Epithelial cell of esophagus (primary cell): Measurements from ENCODE around the gene CCDC191.

Experiments used
- DNase-seq: peaks from one replicate; pipeline ENCODE4 v3.0.0; 2010; ENCODE audit warnings: low read depth
- H3K4me3 ChIP-seq: 2 replicates; pipeline ENCODE4 v1.5.1; 2011; ENCODE audit warnings: mild to moderate bottlenecking, low read length, control low read depth
- CTCF ChIP-seq: IDR thresholded peaks from 2 replicates; pipeline ENCODE4 v1.5.1; 2011; ENCODE audit warnings: low read depth, mild to moderate bottlenecking, low read length, control low read depth, inconsistent platforms; ENCODE audit not compliant: insufficient read depth; ENCODE audit errors: missing control alignments

Gene CCDC191

GRCh38 chr3:114034787-114035545 lies 21.4 kb downstream of the CCDC191 start:
- H3K4me3 ChIP-seq = no peak overlapping the region
- TF ChIP-seq CTCF = no peak
- DNase-seq = peak; percentile 2

DNA sequence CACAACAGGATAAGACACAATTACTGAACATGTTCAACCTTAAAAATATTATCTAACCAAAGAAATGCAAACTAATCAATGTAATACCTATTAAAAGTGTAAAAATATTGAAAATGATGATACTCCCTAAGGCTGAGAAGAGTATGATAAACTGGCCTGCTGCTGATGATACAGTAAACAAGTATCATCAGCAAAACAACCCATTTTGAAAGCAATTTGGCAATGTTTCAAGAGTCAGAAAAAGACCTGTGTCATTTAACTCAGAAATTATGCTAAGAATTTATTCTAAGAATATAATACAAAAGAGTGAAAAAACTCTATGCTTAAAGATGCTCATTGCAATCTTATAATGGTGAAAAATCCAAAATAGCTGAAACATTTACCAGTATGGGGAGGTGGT lies 22.1 kb downstream of the CCDC191 start:
- no peak for DNase-seq
- no peak for TF ChIP-seq CTCF
- no peak overlapping the region for H3K4me3 ChIP-seq

- TF ChIP-seq CTCF = no peak
- DNase-seq = no peak
- H3K4me3 ChIP-seq = no peak overlapping the region
Observed at GRCh38 chr3:114033721-114034120, 22.6 kb downstream of the CCDC191 start.

DNA sequence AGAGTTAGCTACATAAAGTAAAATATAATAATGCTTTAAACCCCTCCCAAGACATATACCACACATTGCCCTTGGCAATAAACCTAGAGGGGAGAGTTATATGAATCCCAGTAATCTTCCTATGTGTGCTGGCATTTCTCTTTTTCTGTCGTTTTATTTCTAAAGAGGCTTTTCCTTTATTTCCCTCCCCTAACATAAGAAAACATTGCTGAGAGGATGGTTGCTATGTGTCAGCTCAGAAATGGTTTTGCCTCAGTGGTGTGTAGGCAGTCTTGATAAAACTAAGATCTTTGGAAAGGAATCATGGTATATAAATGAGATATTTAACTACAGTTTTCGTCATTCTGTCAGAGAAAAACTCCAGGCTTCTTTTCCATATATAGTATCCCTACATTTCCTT lies 30.0 kb downstream of the CCDC191 start:
- TF ChIP-seq CTCF = no peak
- DNase-seq = no peak
- no peak overlapping the region for H3K4me3 ChIP-seq

DNA sequence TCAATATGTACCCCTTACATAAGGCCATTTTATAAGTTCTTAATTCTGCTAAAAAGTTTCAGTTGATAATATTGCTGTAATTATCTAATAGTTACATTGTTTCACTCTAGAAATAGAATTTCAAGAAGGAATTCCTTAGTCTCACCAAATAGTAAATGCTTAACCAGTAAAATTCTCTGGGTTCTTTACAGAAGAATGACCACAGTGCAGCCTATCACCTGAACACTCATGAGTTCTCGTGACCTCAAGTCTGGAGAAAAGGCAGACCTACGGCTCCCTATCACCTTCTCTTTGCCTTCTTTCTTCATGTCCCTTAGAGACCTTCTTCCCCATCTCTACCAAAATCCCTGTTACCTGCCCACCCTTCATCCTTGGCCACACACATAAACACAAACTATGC lies 30.9 kb downstream of the CCDC191 start:
- no peak for TF ChIP-seq CTCF
- no peak overlapping the region for H3K4me3 ChIP-seq
- no peak for DNase-seq

DNA sequence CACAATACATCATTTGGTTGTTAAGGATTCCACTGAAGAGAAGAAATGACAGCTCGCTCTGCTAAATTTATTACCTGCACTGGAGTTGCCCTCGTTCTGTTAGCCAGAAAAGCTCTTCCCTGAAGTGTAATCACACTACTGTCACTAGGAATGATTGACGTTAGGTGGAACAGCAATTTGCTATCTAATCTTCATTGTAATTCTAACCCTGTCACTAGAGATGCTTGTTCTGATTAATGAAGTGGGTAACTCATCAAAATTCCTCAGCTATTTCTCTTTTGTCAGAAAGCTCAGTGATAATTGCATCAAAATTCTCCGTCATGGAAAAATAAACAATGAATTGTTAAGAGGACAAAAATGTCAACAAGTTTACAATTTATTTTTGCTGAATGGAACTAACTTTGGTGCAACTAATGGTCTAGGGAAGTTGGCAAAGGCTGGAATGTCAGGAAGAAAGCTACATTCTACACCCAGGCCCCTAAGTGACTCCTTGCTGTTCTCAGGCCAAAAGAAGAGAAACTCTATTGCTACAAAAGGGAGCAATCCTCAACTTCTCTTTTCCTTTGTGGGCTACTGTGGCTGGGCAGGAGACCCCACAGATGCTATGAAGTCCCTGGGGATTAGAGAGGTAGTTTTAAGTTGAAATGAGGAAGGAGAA lies 34.1 kb downstream of the CCDC191 start:
- no peak for TF ChIP-seq CTCF
- H3K4me3 ChIP-seq = no peak overlapping the region
- no peak for DNase-seq

DNA sequence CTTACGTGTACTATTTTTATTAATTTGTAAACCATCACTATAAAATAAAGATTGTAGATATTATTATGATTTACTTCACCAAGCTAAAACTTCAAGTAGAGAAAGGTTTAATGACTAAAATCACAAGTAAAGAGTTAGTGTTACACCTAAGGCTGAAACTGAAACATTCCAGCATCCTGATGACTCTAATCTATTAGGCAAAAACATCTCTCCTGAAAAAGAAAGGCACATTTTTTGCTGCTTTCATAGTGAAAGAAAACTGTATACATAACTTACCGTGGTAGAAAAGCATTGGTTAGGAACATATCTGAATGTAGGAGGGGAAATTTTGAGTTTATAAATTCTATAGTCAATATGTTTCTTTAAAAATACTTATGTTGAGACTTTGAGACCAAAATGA lies 35.4 kb downstream of the CCDC191 start:
- H3K4me3 ChIP-seq = no peak overlapping the region
- TF ChIP-seq CTCF = no peak
- DNase-seq = no peak
